ENCODE measurements around the gene SYF2. TPM values are rescaled to one million over a fixed set of nuclear protein-coding genes. Genes with fewer than 3 reads are reported as not detected.

Gene SYF2
- total and polyA plus RNA-seq, 2 donors, result 86.6 to 150 TPM

Other genes starting within 250 kb of the SYF2 start
- gene RSRP1, start 15.0 kb upstream of the SYF2 start, total RNA-seq, result 126 TPM
- 418 TPM for gene RSRP1, start 15.0 kb upstream of the SYF2 start, polyA plus RNA-seq
- 0.61 TPM for gene RHD, start 40.0 kb upstream of the SYF2 start, total RNA-seq
- 0.09 TPM for gene RHD, start 40.0 kb upstream of the SYF2 start, polyA plus RNA-seq
- 63.8 TPM for gene TMEM50A, start 105.8 kb upstream of the SYF2 start, total RNA-seq
- gene TMEM50A, start 105.8 kb upstream of the SYF2 start, polyA plus RNA-seq, result 109 TPM
- 1.0 TPM for gene RHCE, start 188.3 kb upstream of the SYF2 start, total RNA-seq
- gene RHCE, start 188.3 kb upstream of the SYF2 start, polyA plus RNA-seq, result 0.59 TPM
- 21.3 TPM for gene MACO1, start 198.4 kb upstream of the SYF2 start, total RNA-seq
- gene MACO1, start 198.4 kb upstream of the SYF2 start, polyA plus RNA-seq, result 17.3 TPM

All from thymus (tissue), 2 donors.